ENCODE results near the gene FBN1. TPM values are rescaled to one million over a fixed set of nuclear protein-coding genes. Genes with fewer than 3 reads are reported as not detected.

FBN1 gene
- total RNA-seq, 1 experiment from 2014 or later = 5.2 TPM

DNA sequence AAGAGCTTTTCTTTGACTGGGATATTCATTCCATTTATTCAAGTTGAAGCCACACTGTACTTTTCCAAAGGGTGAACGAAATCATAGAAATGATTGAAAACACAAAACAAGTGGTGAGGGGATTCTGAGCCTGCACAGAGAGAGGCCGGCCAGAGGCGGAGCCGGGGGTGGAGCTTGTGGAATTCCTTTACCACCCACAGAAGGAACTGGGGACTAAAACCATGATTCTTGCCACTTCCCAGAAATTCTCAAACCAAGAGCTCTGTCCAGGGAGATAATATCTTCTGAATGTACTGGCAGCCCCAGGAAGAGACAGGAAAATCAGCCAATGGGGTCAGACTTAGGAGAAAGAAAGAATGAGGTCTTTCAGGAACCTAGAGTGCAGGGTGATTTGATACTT is 20.8 kb downstream of the FBN1 start (continued):
- TF ChIP-seq, protein P1, sequence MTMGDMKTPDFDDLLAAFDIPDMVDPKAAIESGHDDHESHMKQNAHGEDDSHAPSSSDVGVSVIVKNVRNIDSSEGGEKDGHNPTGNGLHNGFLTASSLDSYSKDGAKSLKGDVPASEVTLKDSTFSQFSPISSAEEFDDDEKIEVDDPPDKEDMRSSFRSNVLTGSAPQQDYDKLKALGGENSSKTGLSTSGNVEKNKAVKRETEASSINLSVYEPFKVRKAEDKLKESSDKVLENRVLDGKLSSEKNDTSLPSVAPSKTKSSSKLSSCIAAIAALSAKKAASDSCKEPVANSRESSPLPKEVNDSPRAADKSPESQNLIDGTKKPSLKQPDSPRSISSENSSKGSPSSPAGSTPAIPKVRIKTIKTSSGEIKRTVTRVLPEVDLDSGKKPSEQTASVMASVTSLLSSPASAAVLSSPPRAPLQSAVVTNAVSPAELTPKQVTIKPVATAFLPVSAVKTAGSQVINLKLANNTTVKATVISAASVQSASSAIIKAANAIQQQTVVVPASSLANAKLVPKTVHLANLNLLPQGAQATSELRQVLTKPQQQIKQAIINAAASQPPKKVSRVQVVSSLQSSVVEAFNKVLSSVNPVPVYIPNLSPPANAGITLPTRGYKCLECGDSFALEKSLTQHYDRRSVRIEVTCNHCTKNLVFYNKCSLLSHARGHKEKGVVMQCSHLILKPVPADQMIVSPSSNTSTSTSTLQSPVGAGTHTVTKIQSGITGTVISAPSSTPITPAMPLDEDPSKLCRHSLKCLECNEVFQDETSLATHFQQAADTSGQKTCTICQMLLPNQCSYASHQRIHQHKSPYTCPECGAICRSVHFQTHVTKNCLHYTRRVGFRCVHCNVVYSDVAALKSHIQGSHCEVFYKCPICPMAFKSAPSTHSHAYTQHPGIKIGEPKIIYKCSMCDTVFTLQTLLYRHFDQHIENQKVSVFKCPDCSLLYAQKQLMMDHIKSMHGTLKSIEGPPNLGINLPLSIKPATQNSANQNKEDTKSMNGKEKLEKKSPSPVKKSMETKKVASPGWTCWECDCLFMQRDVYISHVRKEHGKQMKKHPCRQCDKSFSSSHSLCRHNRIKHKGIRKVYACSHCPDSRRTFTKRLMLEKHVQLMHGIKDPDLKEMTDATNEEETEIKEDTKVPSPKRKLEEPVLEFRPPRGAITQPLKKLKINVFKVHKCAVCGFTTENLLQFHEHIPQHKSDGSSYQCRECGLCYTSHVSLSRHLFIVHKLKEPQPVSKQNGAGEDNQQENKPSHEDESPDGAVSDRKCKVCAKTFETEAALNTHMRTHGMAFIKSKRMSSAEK (CRISPR knock-in tag; IDR thresholded peaks at IDR 0.05; ENCODE audit: borderline replicate concordance) = no peak
- TF ChIP-seq RORB (CRISPR knock-in tag; IDR thresholded peaks at IDR 0.05) (no peak), ETV6 (CRISPR knock-in tag; IDR thresholded peaks at IDR 0.05) (no peak), CREM (CRISPR knock-in tag; IDR thresholded peaks at IDR 0.05) (no peak), ZNF317 (CRISPR knock-in tag; IDR thresholded peaks at IDR 0.05; ENCODE audit: borderline replicate concordance, low read depth) (no peak), TP53 (CRISPR knock-in tag; IDR thresholded peaks at IDR 0.05) (no peak), GRHL2 (CRISPR knock-in tag; IDR thresholded peaks at IDR 0.05; ENCODE audit: insufficient replicate concordance, severe bottlenecking) (no peak)
- TF ChIP-seq, protein P2, sequence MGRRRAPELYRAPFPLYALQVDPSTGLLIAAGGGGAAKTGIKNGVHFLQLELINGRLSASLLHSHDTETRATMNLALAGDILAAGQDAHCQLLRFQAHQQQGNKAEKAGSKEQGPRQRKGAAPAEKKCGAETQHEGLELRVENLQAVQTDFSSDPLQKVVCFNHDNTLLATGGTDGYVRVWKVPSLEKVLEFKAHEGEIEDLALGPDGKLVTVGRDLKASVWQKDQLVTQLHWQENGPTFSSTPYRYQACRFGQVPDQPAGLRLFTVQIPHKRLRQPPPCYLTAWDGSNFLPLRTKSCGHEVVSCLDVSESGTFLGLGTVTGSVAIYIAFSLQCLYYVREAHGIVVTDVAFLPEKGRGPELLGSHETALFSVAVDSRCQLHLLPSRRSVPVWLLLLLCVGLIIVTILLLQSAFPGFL (CRISPR knock-in tag; IDR thresholded peaks at IDR 0.05; ENCODE audit: borderline replicate concordance) = no peak
- TF ChIP-seq, protein P3, sequence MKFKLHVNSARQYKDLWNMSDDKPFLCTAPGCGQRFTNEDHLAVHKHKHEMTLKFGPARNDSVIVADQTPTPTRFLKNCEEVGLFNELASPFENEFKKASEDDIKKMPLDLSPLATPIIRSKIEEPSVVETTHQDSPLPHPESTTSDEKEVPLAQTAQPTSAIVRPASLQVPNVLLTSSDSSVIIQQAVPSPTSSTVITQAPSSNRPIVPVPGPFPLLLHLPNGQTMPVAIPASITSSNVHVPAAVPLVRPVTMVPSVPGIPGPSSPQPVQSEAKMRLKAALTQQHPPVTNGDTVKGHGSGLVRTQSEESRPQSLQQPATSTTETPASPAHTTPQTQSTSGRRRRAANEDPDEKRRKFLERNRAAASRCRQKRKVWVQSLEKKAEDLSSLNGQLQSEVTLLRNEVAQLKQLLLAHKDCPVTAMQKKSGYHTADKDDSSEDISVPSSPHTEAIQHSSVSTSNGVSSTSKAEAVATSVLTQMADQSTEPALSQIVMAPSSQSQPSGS (CRISPR knock-in tag; IDR thresholded peaks at IDR 0.05; ENCODE audit: borderline replicate concordance, low read depth) = no peak
- TF ChIP-seq, protein P4, sequence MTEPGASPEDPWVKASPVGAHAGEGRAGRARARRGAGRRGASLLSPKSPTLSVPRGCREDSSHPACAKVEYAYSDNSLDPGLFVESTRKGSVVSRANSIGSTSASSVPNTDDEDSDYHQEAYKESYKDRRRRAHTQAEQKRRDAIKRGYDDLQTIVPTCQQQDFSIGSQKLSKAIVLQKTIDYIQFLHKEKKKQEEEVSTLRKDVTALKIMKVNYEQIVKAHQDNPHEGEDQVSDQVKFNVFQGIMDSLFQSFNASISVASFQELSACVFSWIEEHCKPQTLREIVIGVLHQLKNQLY (CRISPR knock-in tag; IDR thresholded peaks at IDR 0.05) = no peak

DNA sequence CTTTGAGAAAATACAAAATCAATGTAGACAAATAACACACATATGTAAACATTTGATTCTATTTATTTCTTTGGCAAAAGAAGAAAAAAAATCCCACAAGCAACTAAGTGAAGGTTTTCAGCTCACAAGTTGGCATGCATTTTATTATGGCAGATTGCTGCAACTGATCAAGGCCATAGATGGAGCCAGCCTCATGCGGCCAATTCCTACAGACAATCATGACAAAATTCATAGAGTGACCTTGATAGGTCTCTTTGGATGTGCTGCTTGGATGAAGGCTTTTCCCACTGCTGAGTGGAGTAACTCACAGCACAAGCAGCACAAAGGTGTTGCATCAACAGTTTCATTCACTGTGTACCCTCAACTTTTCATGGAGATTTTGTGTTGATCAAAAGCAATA is 22.1 kb downstream of the FBN1 start:
- Mint-ChIP-seq H3K9me3 (peaks cover 17% of the 10 kb centered on the region), H3K4me3 (no peak overlapping the region), H3K27ac (no peak overlapping the region), H3K4me1 (peaks cover 4% of the 10 kb centered on the region), H3K36me3 (no peaks in the 10 kb centered on the region), H3K27me3 (ENCODE audit: low read depth) (no peaks in the 10 kb centered on the region)
- DNase-seq (ENCODE audit: low spot score) = no peak
- no peak for ATAC-seq
- ChIA-PET POLR2A (no interaction called here), CTCF (no interaction called here)
- TF ChIP-seq OVOL2 (CRISPR knock-in tag; IDR thresholded peaks at IDR 0.05; ENCODE audit: borderline replicate concordance) (no peak), ZNF263 (CRISPR knock-in tag; IDR thresholded peaks at IDR 0.05; ENCODE audit: low read depth) (no peak), MYBL2 (CRISPR knock-in tag; IDR thresholded peaks at IDR 0.05) (no peak), JAZF1 (CRISPR knock-in tag; IDR thresholded peaks at IDR 0.05) (no peak), SOX15 (CRISPR knock-in tag; IDR thresholded peaks at IDR 0.05) (no peak), GTF2I (CRISPR knock-in tag; conservative IDR thresholded peaks at IDR 0.05) (no peak), IRF2 (CRISPR knock-in tag; IDR thresholded peaks at IDR 0.05; ENCODE audit: borderline replicate concordance, low read depth) (no peak), NR1H2 (CRISPR knock-in tag; IDR thresholded peaks at IDR 0.05) (no peak), MXD4 (CRISPR knock-in tag; IDR thresholded peaks at IDR 0.05; ENCODE audit: borderline replicate concordance) (no peak), HMGA2 (CRISPR knock-in tag; IDR thresholded peaks at IDR 0.05) (no peak), ESRRA (CRISPR knock-in tag; IDR thresholded peaks at IDR 0.05; ENCODE audit: borderline replicate concordance) (no peak), ZNF232 (CRISPR knock-in tag; IDR thresholded peaks at IDR 0.05) (no peak), RELA (CRISPR knock-in tag; IDR thresholded peaks at IDR 0.05; ENCODE audit: borderline replicate concordance) (no peak)
- TF ChIP-seq, protein P5, sequence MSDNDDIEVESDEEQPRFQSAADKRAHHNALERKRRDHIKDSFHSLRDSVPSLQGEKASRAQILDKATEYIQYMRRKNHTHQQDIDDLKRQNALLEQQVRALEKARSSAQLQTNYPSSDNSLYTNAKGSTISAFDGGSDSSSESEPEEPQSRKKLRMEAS (CRISPR knock-in tag; IDR thresholded peaks at IDR 0.05) = no peak
- TF ChIP-seq, protein P6, sequence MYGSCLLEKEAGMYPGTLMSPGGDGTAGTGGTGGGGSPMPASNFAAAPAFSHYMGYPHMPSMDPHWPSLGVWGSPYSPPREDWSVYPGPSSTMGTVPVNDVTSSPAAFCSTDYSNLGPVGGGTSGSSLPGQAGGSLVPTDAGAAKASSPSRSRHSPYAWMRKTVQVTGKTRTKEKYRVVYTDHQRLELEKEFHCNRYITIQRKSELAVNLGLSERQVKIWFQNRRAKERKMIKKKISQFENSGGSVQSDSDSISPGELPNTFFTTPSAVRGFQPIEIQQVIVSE (CRISPR knock-in tag; IDR thresholded peaks at IDR 0.05; ENCODE audit: borderline replicate concordance) = no peak
- TF ChIP-seq, protein P2 (CRISPR knock-in tag; IDR thresholded peaks at IDR 0.05; ENCODE audit: borderline replicate concordance) = no peak

Measured in WTC11 (cell line).